Activated T-cell treated with anti-CD3 and anti-CD28 coated beads, Interleukin-2, amount 50 U/mL, for 4 hours (primary cell): Measurements from ENCODE around the gene PXDN. TPM values are rescaled to one million over a fixed set of nuclear protein-coding genes. Genes with fewer than 3 reads are reported as not detected.

ENCODE experiments used
- ATAC-seq, 2 donors: fragments of 200-7000 bp; cut with Tn5 transposase; one replicate each; pipeline ENCODE4 v1.10.0; 2021
- DNase-seq: peaks from one replicate; pipeline ENCODE4 v3.0.0-alpha.2; 2020
- H3K27me3 Mint-ChIP-seq: one replicate; pipeline ENCODE4 v1.8.0; 2021; ENCODE audit warnings: low read depth, mixed read lengths
- H3K36me3 Mint-ChIP-seq: one replicate; pipeline ENCODE4 v1.8.0; 2022; ENCODE audit warnings: mixed read lengths; ENCODE audit not compliant: insufficient read depth
- H3K4me1 Mint-ChIP-seq: one replicate; pipeline ENCODE4 v1.8.0; 2021; ENCODE audit warnings: low read depth, mixed read lengths
- H3K4me3 Mint-ChIP-seq: one replicate; pipeline ENCODE4 v1.8.0; 2021; ENCODE audit warnings: mild to moderate bottlenecking, moderate library complexity, mixed read lengths
- H3K9me3 Mint-ChIP-seq: one replicate; pipeline ENCODE4 v1.8.0; 2021; ENCODE audit warnings: mixed read lengths
- total RNA-seq, 3 donors: library from RNA; stranded (reverse); gene quantifications; one replicate each; pipeline ENCODE4 v1.2.1, GENCODE V29; 2021

Gene PXDN
- total RNA-seq, 3 donors from 2014 or later: 0.76 to 1.2 (median 1.2) TPM

GRCh38 chr2:1595274-1595673 lies 149.0 kb downstream of the PXDN start:
- no peaks in the 10 kb centered on the region for H3K4me1 Mint-ChIP-seq
- no peak for DNase-seq
- ATAC-seq: no peak
- peaks cover 11% of the 10 kb centered on the region for H3K27me3 Mint-ChIP-seq
- no peak overlapping the region for H3K4me3 Mint-ChIP-seq
- H3K36me3 Mint-ChIP-seq: no peaks in the 10 kb centered on the region
- H3K9me3 Mint-ChIP-seq: no peaks in the 10 kb centered on the region

GRCh38 chr2:1594373-1595171 lies 149.7 kb downstream of the PXDN start:
- no peak for DNase-seq
- Mint-ChIP-seq H3K4me3 (no peak overlapping the region), H3K36me3 (no peaks in the 10 kb centered on the region), H3K27me3 (peaks cover 17% of the 10 kb centered on the region), H3K9me3 (no peaks in the 10 kb centered on the region), H3K4me1 (no peaks in the 10 kb centered on the region)
- no peak for ATAC-seq

- Mint-ChIP-seq H3K4me1 (no peaks in the 10 kb centered on the region), H3K9me3 (no peaks in the 10 kb centered on the region), H3K4me3 (no peak overlapping the region), H3K36me3 (no peaks in the 10 kb centered on the region), H3K27me3 (peaks cover 21% of the 10 kb centered on the region)
- ATAC-seq (no peak), DNase-seq (no peak)
Measured at GRCh38 chr2:1594123-1594372, 150.3 kb downstream of the PXDN start.

- peaks cover 21% of the 10 kb centered on the region for H3K27me3 Mint-ChIP-seq
- H3K36me3 Mint-ChIP-seq: no peaks in the 10 kb centered on the region
- ATAC-seq: peak in 1 of 2 donors; percentile 43
- DNase-seq: no peak
- H3K4me3 Mint-ChIP-seq: no peak overlapping the region
- H3K9me3 Mint-ChIP-seq: no peaks in the 10 kb centered on the region
- H3K4me1 Mint-ChIP-seq: no peaks in the 10 kb centered on the region
Measured at GRCh38 chr2:1593371-1594122, 150.8 kb downstream of the PXDN start.

GRCh38 chr2:1591978-1592907 lies 152.1 kb downstream of the PXDN start:
- DNase-seq: no peak
- Mint-ChIP-seq H3K4me1 (no peaks in the 10 kb centered on the region), H3K9me3 (no peaks in the 10 kb centered on the region)

GRCh38 chr2:1591461-1591770 lies 152.9 kb downstream of the PXDN start:
- Mint-ChIP-seq H3K4me3 (no peak overlapping the region), H3K9me3 (no peaks in the 10 kb centered on the region), H3K4me1 (no peaks in the 10 kb centered on the region), H3K36me3 (no peaks in the 10 kb centered on the region), H3K27me3 (peaks cover 21% of the 10 kb centered on the region)
- ATAC-seq: no peak
- no peak for DNase-seq

More at GRCh38 chr2:1591978-1592907, 152.1 kb downstream of the PXDN start:
- H3K27me3 Mint-ChIP-seq: peaks cover 21% of the 10 kb centered on the region
- ATAC-seq: no peak
- H3K36me3 Mint-ChIP-seq: no peaks in the 10 kb centered on the region
- H3K4me3 Mint-ChIP-seq: no peak overlapping the region

GRCh38 chr2:1590596-1591460 lies 153.5 kb downstream of the PXDN start:
- peaks cover 21% of the 10 kb centered on the region for H3K27me3 Mint-ChIP-seq
- H3K4me3 Mint-ChIP-seq: no peak overlapping the region
- no peaks in the 10 kb centered on the region for H3K36me3 Mint-ChIP-seq
- DNase-seq (no peak), ATAC-seq (no peak)
- no peaks in the 10 kb centered on the region for H3K4me1 Mint-ChIP-seq
- H3K9me3 Mint-ChIP-seq: no peaks in the 10 kb centered on the region

GRCh38 chr2:1588978-1589621 lies 155.2 kb downstream of the PXDN start:
- no peaks in the 10 kb centered on the region for H3K4me1 Mint-ChIP-seq
- DNase-seq: no peak
- no peak overlapping the region for H3K4me3 Mint-ChIP-seq
- no peaks in the 10 kb centered on the region for H3K36me3 Mint-ChIP-seq
- peaks cover 21% of the 10 kb centered on the region for H3K27me3 Mint-ChIP-seq
- no peak for ATAC-seq
- H3K9me3 Mint-ChIP-seq: no peaks in the 10 kb centered on the region

- Mint-ChIP-seq H3K36me3 (no peaks in the 10 kb centered on the region), H3K9me3 (no peaks in the 10 kb centered on the region), H3K4me3 (no peak overlapping the region), H3K27me3 (peaks cover 21% of the 10 kb centered on the region), H3K4me1 (no peaks in the 10 kb centered on the region)
- no peak for ATAC-seq
- no peak for DNase-seq
Measured at GRCh38 chr2:1588051-1588977, 156.0 kb downstream of the PXDN start.

GRCh38 chr2:1586923-1587840 lies 157.1 kb downstream of the PXDN start:
- no peaks in the 10 kb centered on the region for H3K4me1 Mint-ChIP-seq
- no peak overlapping the region for H3K4me3 Mint-ChIP-seq
- no peak for DNase-seq
- H3K36me3 Mint-ChIP-seq: no peaks in the 10 kb centered on the region
- H3K27me3 Mint-ChIP-seq: peaks cover 22% of the 10 kb centered on the region
- H3K9me3 Mint-ChIP-seq: no peaks in the 10 kb centered on the region
- ATAC-seq: no peak

- DNase-seq: no peak
- no peak for ATAC-seq
- Mint-ChIP-seq H3K4me1 (no peaks in the 10 kb centered on the region), H3K4me3 (no peak overlapping the region), H3K36me3 (no peaks in the 10 kb centered on the region), H3K27me3 (peaks cover 23% of the 10 kb centered on the region), H3K9me3 (no peaks in the 10 kb centered on the region)
Measured at GRCh38 chr2:1586251-1586922, 157.9 kb downstream of the PXDN start.
